H1 (cell line): ENCODE measurements around the gene PIGU. TPM values are rescaled to one million over a fixed set of nuclear protein-coding genes. Genes with fewer than 3 reads are reported as not detected.

Experiments used
- CTCF ChIA-PET: fragments of 300-600 bp; sonication (Branson Sonifier 250); formaldehyde crosslinking; loops from one replicate; lab custom pipeline; 2021; ENCODE audit not compliant: partially characterized antibody; lab: Charles Lee
- POLR2A ChIA-PET: fragments of 300-600 bp; sonication (Branson Sonifier 250); formaldehyde crosslinking; loops from one replicate; lab custom pipeline; 2021; ENCODE audit warnings: inconsistent platforms; ENCODE audit not compliant: partially characterized antibody; lab: Charles Lee
- DNase-seq, 2 experiments: peaks; one replicate each; pipeline versions ENCODE4 v3.0.0 to v3.0.0-alpha.2; 2010 to 2022; ENCODE audit warnings: low spot score in 2 of 2, low read depth in 1 of 2, mixed read lengths in 1 of 2
- FAIRE-seq: peaks from 2 replicates; lab custom pipeline; 2011; peaks lifted over from hg19 to GRCh38; lab: Jason Lieb, UNC
- H2AFZ ChIP-seq: 2 replicates; pipeline ENCODE4 v1.8.1; 2012; ENCODE audit warnings: low read length, inconsistent platforms
- H2AK5ac ChIP-seq: 2 replicates; pipeline ENCODE4 v1.6.1; 2013; ENCODE audit warnings: low read depth, low read length
- H2BK120ac ChIP-seq: replicated peaks from 2 replicates; pipeline ENCODE3; 2013; ENCODE audit warnings: low read depth, low read length, inconsistent platforms
- H2BK12ac ChIP-seq: 2 replicates; pipeline ENCODE4 v1.6.1; 2013; ENCODE audit warnings: low read depth, low read length
- H2BK15ac ChIP-seq: 2 replicates; pipeline ENCODE4 v1.6.1; 2013; ENCODE audit warnings: low read length
- H2BK20ac ChIP-seq: 2 replicates; pipeline ENCODE4 v1.6.1; 2013; ENCODE audit warnings: low read length
- H2BK5ac ChIP-seq: 2 replicates; pipeline ENCODE4 v1.6.1; 2013; ENCODE audit warnings: low read depth, low read length
- H3K14ac ChIP-seq: 2 replicates; pipeline ENCODE4 v1.6.1; 2013; ENCODE audit warnings: inconsistent platforms; ENCODE audit not compliant: insufficient read length
- H3K18ac ChIP-seq: 2 replicates; pipeline ENCODE4 v1.6.1; 2013; ENCODE audit warnings: low read length; ENCODE audit errors: extremely low read depth
- H3K23ac ChIP-seq: 2 replicates; pipeline ENCODE4 v1.6.1; 2013; ENCODE audit warnings: inconsistent platforms; ENCODE audit not compliant: insufficient read length
- H3K23me2 ChIP-seq: 2 replicates; pipeline ENCODE4 v1.6.1; 2013; ENCODE audit warnings: low read depth, low read length
- H3K27ac ChIP-seq: 2 replicates; pipeline ENCODE4 v1.6.1; 2011; ENCODE audit warnings: low read depth, low read length, inconsistent platforms
- H3K27me3 ChIP-seq, 4 experiments: replicated peaks in 1 of 4; 1 replicate in 1 of 4; 2 replicates in 3 of 4; pipeline versions ENCODE4 v1.6.1 to v1.8.1; 2011 to 2013; ENCODE audit warnings: low read length in 3 of 4, mild to moderate bottlenecking in 3 of 4, inconsistent platforms in 2 of 4, mixed read lengths in 2 of 4, moderate library complexity in 1 of 4; ENCODE audit not compliant: control insufficient read depth in 3 of 4, insufficient read depth in 3 of 4; ENCODE audit errors: extremely low read depth in 1 of 4
- H3K36me3 ChIP-seq, 4 experiments: 2 replicates each; pipeline versions ENCODE4 v1.6.1 to v1.8.1; 2011 to 2013; ENCODE audit warnings: mild to moderate bottlenecking in 4 of 4, low read length in 3 of 4, moderate library complexity in 2 of 4, control low read depth in 1 of 4, inconsistent platforms in 1 of 4; ENCODE audit not compliant: insufficient read depth in 4 of 4, control insufficient read depth in 2 of 4
- H3K4ac ChIP-seq: replicated peaks from 2 replicates; pipeline ENCODE3; 2013; ENCODE audit warnings: low read length, low read depth, mixed read lengths, inconsistent platforms; ENCODE audit not compliant: insufficient read length
- H3K4me1 ChIP-seq, 4 experiments: replicated peaks in 1 of 4; 1 replicate in 1 of 4; 2 replicates in 3 of 4; pipeline versions ENCODE4 v1.6.1 to v1.8.1; 2011 to 2013; ENCODE audit warnings: low read length in 3 of 4, inconsistent platforms in 2 of 4, mixed read lengths in 1 of 4; ENCODE audit not compliant: insufficient read depth in 4 of 4, control insufficient read depth in 3 of 4
- H3K4me2 ChIP-seq, 2 experiments: 2 replicates each; pipeline versions ENCODE4 v1.6.1 to v1.8.1; 2011 to 2013; ENCODE audit warnings: low read depth in 2 of 2, low read length in 2 of 2, control low read depth in 1 of 2, inconsistent platforms in 1 of 2, mild to moderate bottlenecking in 1 of 2; ENCODE audit not compliant: insufficient read depth in 1 of 2
- H3K4me3 ChIP-seq, 4 experiments: fragments of 200-600, 300-600 bp in 1 of 4; sonication (generic), shearing (Covaris generic), sonication (Bioruptor Twin) in 1 of 4; 2 replicates each; pipeline versions ENCODE4 v1.5.1 to v1.8.1; 2011 to 2016; ENCODE audit warnings: low read length in 4 of 4, low read depth in 3 of 4, control low read depth in 2 of 4, inconsistent platforms in 2 of 4, mild to moderate bottlenecking in 2 of 4, mixed read lengths in 1 of 4, moderate library complexity in 1 of 4; ENCODE audit not compliant: insufficient read depth in 2 of 4; ENCODE audit errors: extremely low read depth in 1 of 4
- H3K56ac ChIP-seq: replicated peaks from 2 replicates; pipeline ENCODE3; 2013; ENCODE audit warnings: low read depth, mild to moderate bottlenecking, mixed read lengths, low read length, inconsistent platforms; ENCODE audit not compliant: insufficient read length
- H3K79me1 ChIP-seq: 2 replicates; pipeline ENCODE4 v1.6.1; 2013; ENCODE audit warnings: low read depth, low read length, control low read depth
- H3K79me2 ChIP-seq, 2 experiments: 2 replicates each; pipeline versions ENCODE4 v1.6.1 to v1.8.1; 2012 to 2013; ENCODE audit warnings: low read length in 2 of 2, mild to moderate bottlenecking in 2 of 2, inconsistent platforms in 1 of 2; ENCODE audit not compliant: insufficient read depth in 2 of 2, control insufficient read depth in 1 of 2
- H3K9ac ChIP-seq, 4 experiments: replicated peaks in 1 of 4; 1 replicate in 1 of 4; 2 replicates in 3 of 4; pipeline versions ENCODE4 v1.6.1 to v1.8.1; 2011 to 2013; ENCODE audit warnings: low read depth in 3 of 4, low read length in 3 of 4, control low read depth in 2 of 4, mild to moderate bottlenecking in 2 of 4, moderate library complexity in 2 of 4, inconsistent platforms in 1 of 4; ENCODE audit errors: extremely low read depth in 1 of 4
- H3K9me3 ChIP-seq, 2 experiments: 2 replicates each; pipeline versions ENCODE4 v1.6.1 to v1.8.1; 2012 to 2013; ENCODE audit warnings: mild to moderate bottlenecking in 2 of 2, moderate library complexity in 2 of 2, control low read depth in 1 of 2, inconsistent platforms in 1 of 2, low read depth in 1 of 2, low read length in 1 of 2, mixed read lengths in 1 of 2; ENCODE audit not compliant: insufficient read depth in 2 of 2
- H4K20me1 ChIP-seq, 2 experiments: replicated peaks in 1 of 2; 2 replicates each; pipeline versions ENCODE3 to v1.8.1; 2011 to 2013; ENCODE audit warnings: inconsistent platforms in 2 of 2, low read length in 2 of 2, mild to moderate bottlenecking in 1 of 2; ENCODE audit not compliant: insufficient read depth in 2 of 2, control insufficient read depth in 1 of 2
- H4K5ac ChIP-seq: 2 replicates; pipeline ENCODE4 v1.6.1; 2013; ENCODE audit warnings: low read length, low read depth, mixed read lengths, inconsistent platforms; ENCODE audit not compliant: insufficient read length
- H4K8ac ChIP-seq: 2 replicates; pipeline ENCODE4 v1.8.0; 2013; ENCODE audit warnings: mild to moderate bottlenecking, moderate library complexity, low read length, inconsistent platforms; ENCODE audit not compliant: insufficient read depth; ENCODE audit errors: extremely low read depth
- H4K91ac ChIP-seq: replicated peaks from 2 replicates; pipeline ENCODE3; 2013; ENCODE audit warnings: low read length, mixed read lengths, inconsistent platforms; ENCODE audit not compliant: insufficient read length
- ASH2L ChIP-seq: fragments of 200-600, 300-600 bp; sonication (generic); IDR thresholded peaks from one replicate; pipeline ENCODE4 v1.7.1; 2017; ENCODE audit warnings: low read length
- EP300 ChIP-seq, 2 experiments: IDR thresholded peaks; 1 replicate in 1 of 2; 2 replicates in 1 of 2; pipeline ENCODE4 v1.6.1; 2011 to 2012; ENCODE audit warnings: low read depth in 2 of 2, low read length in 2 of 2, mild to moderate bottlenecking in 2 of 2, borderline replicate concordance in 1 of 2, inconsistent platforms in 1 of 2, moderate library complexity in 1 of 2
- JUN ChIP-seq: IDR thresholded peaks from 2 replicates; pipeline ENCODE4 v1.6.1; 2011; ENCODE audit warnings: low read depth, mild to moderate bottlenecking, improper control_type of control experiment, low read length
- NRF1 ChIP-seq: IDR thresholded peaks from 2 replicates; pipeline ENCODE4 v1.6.1; 2011; ENCODE audit warnings: mild to moderate bottlenecking, low read depth, low read length, improper control_type of control experiment
- POLR2AphosphoS5 ChIP-seq: IDR thresholded peaks from 2 replicates; pipeline ENCODE4 v1.6.1; 2011; ENCODE audit warnings: low read depth, low read length
- SP2 ChIP-seq: IDR thresholded peaks from 2 replicates; pipeline ENCODE4 v1.6.1; 2012; ENCODE audit warnings: mild to moderate bottlenecking, low read length, inconsistent platforms
- SP4 ChIP-seq: IDR thresholded peaks from 2 replicates; pipeline ENCODE4 v1.6.1; 2012; ENCODE audit warnings: low read length, inconsistent platforms
- WGBS, 2 experiments: shearing (Covaris generic) in 1 of 2; methylation state at CpG; one replicate each; pipeline versions ENCODE4 v1.1.6 to v1.1.7; 2013 to 2015; ENCODE audit warnings: low lambda C conversion rate in 2 of 2, mixed read lengths in 2 of 2, inconsistent platforms in 1 of 2, low coverage in 1 of 2, missing lambda C conversion rate in 1 of 2; ENCODE audit not compliant: insufficient replicate concordance in 2 of 2, insufficient coverage in 1 of 2, insufficient read length in 1 of 2; ENCODE audit errors: extremely low coverage in 1 of 2, missing lambda C conversion rate in 1 of 2; 5-methylcytosine and 5-hydroxymethylcytosine counted together
- polyA plus RNA-seq, 7 experiments: library from polyadenylated mRNA; depleted of rRNA in 3 of 7; stranded (reverse) in 5 of 7; unstranded in 2 of 7; fragments of >200 nt in 5 of 7; fragments of 200-250 nt in 2 of 7; gene quantifications; 1 replicate in 5 of 7; 2 replicates in 1 of 7; 4 replicates in 1 of 7; pipeline versions ENCODE4 v1.2.1 to v1.2.3, GENCODE V29; 2011 to 2013; ENCODE audit warnings: missing spikeins in 2 of 7, mixed read lengths in 2 of 7
- total RNA-seq: library from RNA; stranded (reverse); fragmentation: NEBNext Ultra II Directional; extraction: Animal tissue kit (Norgen Biotek cat#: 25700); gene quantifications from 2 replicates; pipeline ENCODE4 v1.2.1, GENCODE V29; 2021

Gene PIGU
- total and polyA plus RNA-seq, 2 of the 8 experiments (the other 6 are each of a cell fraction or from before 2014, with no cell fraction given), result 28.3 to 117 TPM

DNA sequence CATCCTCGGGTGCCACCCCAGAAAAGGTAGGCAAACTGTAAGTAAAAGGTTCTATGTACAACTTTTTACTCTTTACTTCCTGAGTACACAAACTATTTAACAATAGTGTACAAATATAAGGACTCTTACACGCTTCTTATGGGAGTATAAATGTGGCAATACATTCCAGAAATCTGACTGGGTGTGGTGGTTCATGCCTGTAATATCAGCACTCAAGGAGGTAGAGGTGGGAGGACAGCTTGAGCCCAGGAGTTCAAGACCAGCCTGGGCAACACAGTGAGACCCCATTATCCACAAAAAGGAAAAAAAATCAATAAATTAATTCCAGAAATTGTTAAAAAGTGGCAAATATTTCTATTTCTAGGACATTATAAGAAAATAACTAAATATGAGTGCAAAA is 48.9 kb downstream of the PIGU start:
- DNase-seq, result no peak
- Histone ChIP-seq H3K18ac (no peak overlapping the region), H3K79me2 (no peaks in the 10 kb centered on the region), H3K27me3 (no peaks in the 10 kb centered on the region), H4K91ac (no peak overlapping the region)
- TF ChIP-seq SP4, result no peak
- no peak for TF ChIP-seq SP2
- TF ChIP-seq POLR2AphosphoS5, result no peak
- TF ChIP-seq EP300 (IDR thresholded peaks at IDR 0.05; ENCODE audit: borderline replicate concordance in 1 of 2, low read depth in 2 of 2, low read length in 2 of 2), result no peak
- TF ChIP-seq ASH2L, result no peak
- no peak for TF ChIP-seq NRF1
- no peak for TF ChIP-seq JUN
- TF ChIP-seq, all 59 proteins: peak for 0
- H2BK12ac ChIP-seq, result no peak overlapping the region
- WGBS, 2 experiments, result 84% methylated on average over 2 of the region's 2 CpGs; no CpG with 5 or more reads in 1 of the 2 experiments
- H3K27ac ChIP-seq, result no peak overlapping the region
- no peak overlapping the region for H3K4ac ChIP-seq
- ChIA-PET CTCF (no interaction called here), POLR2A (no interaction called here)
- H3K9ac ChIP-seq, result no peak overlapping the region
- H2BK120ac ChIP-seq, result no peak overlapping the region
- H2AK5ac ChIP-seq, result no peak overlapping the region
- no peak overlapping the region for H3K23ac ChIP-seq
- H3K56ac ChIP-seq, result no peak overlapping the region
- H2BK20ac ChIP-seq, result no peak overlapping the region
- no peak overlapping the region for H4K8ac ChIP-seq
- H3K4me2 ChIP-seq, result no peak overlapping the region
- no peak for FAIRE-seq
- H4K20me1 ChIP-seq, result no peaks in the 10 kb centered on the region
- H3K36me3 ChIP-seq, result no peaks in the 10 kb centered on the region; a peak in 2 of 8 replicates
- no peak overlapping the region for H2BK5ac ChIP-seq
- H3K23me2 ChIP-seq, result no peaks in the 10 kb centered on the region
- no peaks in the 10 kb centered on the region; the same call in 1 of the 2 replicates for H3K79me1 ChIP-seq
- H2AFZ ChIP-seq, result no peak overlapping the region
- no peak overlapping the region for H3K14ac ChIP-seq
- H4K5ac ChIP-seq, result no peak overlapping the region
- no peak overlapping the region for H2BK15ac ChIP-seq
- H3K4me1 ChIP-seq, result no peaks in the 10 kb centered on the region
- H3K4me3 ChIP-seq, result no peak overlapping the region
- no peaks in the 10 kb centered on the region for H3K9me3 ChIP-seq
